Measurements from ENCODE around the gene ELP4. TPM values are rescaled to one million over a fixed set of nuclear protein-coding genes. Genes with fewer than 3 reads are reported as not detected.

Gene ELP4
- total and polyA plus RNA-seq, 2 experiments from 2014 or later: 28.2 to 38.3 TPM

GRCh38 chr11:31608995-31609394, 99.4 kb downstream of the ELP4 start:
- H3K4me1 ChIP-seq (ENCODE audit: insufficient read depth): peaks cover 14% of the 10 kb centered on the region
- ATAC-seq (no peak), DNase-seq (ENCODE audit: low spot score) (no peak)
- H3K27ac Mint-ChIP-seq: no peak overlapping the region
- peaks cover 2% of the 10 kb centered on the region for H3K27me3 Mint-ChIP-seq (ENCODE audit: insufficient read depth, low read depth, poor library complexity)
- H3K4me2 ChIP-seq: no peak overlapping the region
- no peaks in the 10 kb centered on the region for H3K9me2 ChIP-seq (ENCODE audit: insufficient read depth)
- no peak overlapping the region for H2AFZ ChIP-seq
- no peaks in the 10 kb centered on the region for H3F3A ChIP-seq (replicated peaks; ENCODE audit: low read depth)
- no peak overlapping the region for H3K4me3 Mint-ChIP-seq
- H3K4me1 Mint-ChIP-seq: peaks cover 18% of the 10 kb centered on the region; the same call in 2 of the 3 replicates
- no peak overlapping the region for H3K27ac ChIP-seq (ENCODE audit: low read depth)
- H3K4me3 ChIP-seq: no peak overlapping the region
- no peaks in the 10 kb centered on the region for H3K79me2 ChIP-seq (replicated peaks; ENCODE audit: insufficient read depth)
- no peaks in the 10 kb centered on the region for H3K36me3 ChIP-seq (ENCODE audit: insufficient read depth)
- H3K27me3 ChIP-seq (ENCODE audit: insufficient read depth): no peaks in the 10 kb centered on the region
- TF ChIP-seq STAT1 (IDR thresholded peaks at IDR 0.05; ENCODE audit: unreplicated experiment) (no peak), ZNF331 (CRISPR knock-in tag; IDR thresholded peaks at IDR 0.05; ENCODE audit: low read depth) (no peak), CREB1 (CRISPR knock-in tag; IDR thresholded peaks at IDR 0.05; ENCODE audit: low read depth) (no peak), REST (IDR thresholded peaks at IDR 0.05; ENCODE audit: unreplicated experiment) (no peak), NANOG (IDR thresholded peaks at IDR 0.05; ENCODE audit: borderline replicate concordance) (no peak)
- no peaks in the 10 kb centered on the region for H3K9me3 Mint-ChIP-seq
- no peaks in the 10 kb centered on the region; the same call in 1 of the 3 replicates for H3K36me3 Mint-ChIP-seq (ENCODE audit: low read depth)
- H4K20me1 ChIP-seq (replicated peaks; ENCODE audit: insufficient read depth): no peaks in the 10 kb centered on the region

GRCh38 chr11:31610544-31610943, 101.0 kb downstream of the ELP4 start:
- Histone ChIP-seq H4K20me1 (replicated peaks; ENCODE audit: insufficient read depth) (no peaks in the 10 kb centered on the region), H2AFZ (no peak overlapping the region), H3K4me1 (ENCODE audit: insufficient read depth) (peaks cover 14% of the 10 kb centered on the region), H3K79me2 (replicated peaks; ENCODE audit: insufficient read depth) (no peaks in the 10 kb centered on the region), H3K9me2 (ENCODE audit: insufficient read depth) (no peaks in the 10 kb centered on the region), H3K27me3 (ENCODE audit: insufficient read depth) (no peaks in the 10 kb centered on the region), H3K4me3 (no peak overlapping the region), H3F3A (replicated peaks; ENCODE audit: low read depth) (no peaks in the 10 kb centered on the region), H3K27ac (ENCODE audit: low read depth) (no peak overlapping the region), H3K36me3 (ENCODE audit: insufficient read depth) (no peaks in the 10 kb centered on the region), H3K4me2 (no peak overlapping the region)
- DNase-seq (ENCODE audit: low spot score): no peak
- no peak for TF ChIP-seq NANOG (IDR thresholded peaks at IDR 0.05; ENCODE audit: borderline replicate concordance)
- TF ChIP-seq ETS1 (IDR thresholded peaks at IDR 0.05): no peak
- Mint-ChIP-seq H3K27me3 (ENCODE audit: insufficient read depth, low read depth, poor library complexity) (peaks cover 2% of the 10 kb centered on the region), H3K4me1 (peaks cover 13% of the 10 kb centered on the region; the same call in 2 of the 3 replicates), H3K9me3 (no peaks in the 10 kb centered on the region), H3K36me3 (ENCODE audit: low read depth) (no peaks in the 10 kb centered on the region; the same call in 1 of the 3 replicates), H3K27ac (no peak overlapping the region), H3K4me3 (no peak overlapping the region)
- ATAC-seq: no peak
